GOT3 (cell line): Measurements from ENCODE around the gene PPARG.
"Not testable (repeated sequence)": the region's sequence is repeated elsewhere in the genome, so short reads cannot be mapped to it uniquely, and the experiment has no call there.

Source experiments
- DNase-seq: peaks from one replicate; lab custom pipeline; 2025; ENCODE audit warnings: mixed read lengths; lab: John Stamatoyannopoulos, UW

PPARG gene

DNA sequence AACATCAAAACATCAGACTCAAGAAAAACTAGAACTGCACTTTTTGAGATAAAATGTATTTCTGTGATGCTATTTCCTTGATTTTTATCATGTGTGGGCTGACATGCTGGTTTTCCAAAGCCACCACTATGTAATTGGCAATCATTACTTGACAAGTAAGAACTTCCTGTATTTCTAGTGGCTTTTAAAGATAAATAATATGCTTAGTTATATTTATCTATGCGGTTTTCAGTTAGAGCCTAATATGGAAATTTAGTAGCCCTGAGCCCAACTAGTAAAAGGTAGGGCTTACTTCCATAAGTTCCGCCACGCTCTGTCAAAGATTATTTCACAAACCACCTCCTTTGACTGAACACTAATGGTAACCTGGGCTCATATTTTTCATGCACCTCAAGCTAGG, 91.6 kb downstream of the PPARG start:
- DNase-seq: no peak

DNA sequence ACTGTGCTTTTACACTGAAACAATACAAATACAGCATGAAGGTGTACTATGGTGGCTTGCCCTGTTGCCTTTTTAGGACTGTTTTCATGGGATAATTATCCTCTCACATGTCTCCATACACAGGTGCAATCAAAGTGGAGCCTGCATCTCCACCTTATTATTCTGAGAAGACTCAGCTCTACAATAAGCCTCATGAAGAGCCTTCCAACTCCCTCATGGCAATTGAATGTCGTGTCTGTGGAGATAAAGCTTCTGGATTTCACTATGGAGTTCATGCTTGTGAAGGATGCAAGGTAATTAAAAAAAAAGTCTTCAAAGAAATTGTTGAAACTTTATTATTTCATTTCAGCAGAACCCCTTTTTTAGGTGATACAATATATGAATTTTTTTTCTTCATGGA, 92.3 kb downstream of the PPARG start:
- no peak for DNase-seq

DNA sequence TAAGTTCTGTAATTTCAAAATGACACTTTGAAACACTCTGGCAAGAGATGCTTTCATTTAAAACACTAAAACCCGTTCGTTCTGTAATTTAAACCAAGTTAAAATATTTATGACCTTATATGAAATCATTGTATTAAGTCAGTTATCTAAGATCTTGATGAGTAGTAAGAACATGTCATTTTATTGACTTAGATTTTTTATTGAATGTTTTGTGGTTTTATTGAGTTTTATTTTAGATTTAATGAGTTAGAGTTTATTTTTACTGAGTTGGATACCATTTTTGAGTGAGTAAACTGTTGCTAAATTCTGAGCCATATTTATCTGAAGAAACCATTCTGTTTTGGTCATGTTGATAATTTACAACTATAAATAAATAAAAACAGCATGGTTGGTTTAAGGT, 94.3 kb downstream of the PPARG start:
- DNase-seq: no peak

DNA sequence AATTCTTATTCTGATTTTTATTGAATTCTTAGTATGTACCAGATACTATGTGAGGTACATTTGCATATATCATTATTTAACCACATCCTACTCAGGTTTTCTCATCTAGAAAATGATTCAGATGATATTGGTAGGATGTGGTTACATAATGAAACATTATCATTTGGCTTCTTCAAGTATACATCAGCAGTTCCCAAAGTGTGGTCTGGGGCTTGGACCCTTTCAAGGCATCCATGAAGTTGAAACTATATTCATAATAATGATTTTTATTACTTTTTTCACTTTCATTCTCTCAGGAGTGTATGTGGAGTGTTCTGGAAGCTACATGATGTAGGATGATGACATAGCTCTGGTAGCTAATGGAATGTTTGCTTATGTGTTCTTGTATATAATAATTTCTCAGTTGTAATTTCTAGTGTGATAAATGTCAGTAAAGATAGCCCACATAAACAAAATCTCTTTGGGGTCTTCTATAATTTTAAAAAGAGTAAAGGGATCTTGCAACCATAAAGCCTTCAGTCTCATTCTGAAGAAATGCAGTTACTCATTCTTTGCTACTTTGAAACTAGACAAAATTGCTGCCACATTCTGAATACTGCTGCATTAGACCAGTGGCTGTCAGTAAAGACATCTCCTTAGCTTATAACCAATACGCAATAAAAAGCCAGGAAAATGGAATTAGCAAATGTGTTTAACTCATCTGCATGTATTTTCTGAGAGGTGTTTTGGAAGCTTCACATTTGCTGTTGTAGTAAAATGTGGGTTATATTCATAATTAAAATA, 95.8 kb downstream of the PPARG start:
- no peak for DNase-seq

DNA sequence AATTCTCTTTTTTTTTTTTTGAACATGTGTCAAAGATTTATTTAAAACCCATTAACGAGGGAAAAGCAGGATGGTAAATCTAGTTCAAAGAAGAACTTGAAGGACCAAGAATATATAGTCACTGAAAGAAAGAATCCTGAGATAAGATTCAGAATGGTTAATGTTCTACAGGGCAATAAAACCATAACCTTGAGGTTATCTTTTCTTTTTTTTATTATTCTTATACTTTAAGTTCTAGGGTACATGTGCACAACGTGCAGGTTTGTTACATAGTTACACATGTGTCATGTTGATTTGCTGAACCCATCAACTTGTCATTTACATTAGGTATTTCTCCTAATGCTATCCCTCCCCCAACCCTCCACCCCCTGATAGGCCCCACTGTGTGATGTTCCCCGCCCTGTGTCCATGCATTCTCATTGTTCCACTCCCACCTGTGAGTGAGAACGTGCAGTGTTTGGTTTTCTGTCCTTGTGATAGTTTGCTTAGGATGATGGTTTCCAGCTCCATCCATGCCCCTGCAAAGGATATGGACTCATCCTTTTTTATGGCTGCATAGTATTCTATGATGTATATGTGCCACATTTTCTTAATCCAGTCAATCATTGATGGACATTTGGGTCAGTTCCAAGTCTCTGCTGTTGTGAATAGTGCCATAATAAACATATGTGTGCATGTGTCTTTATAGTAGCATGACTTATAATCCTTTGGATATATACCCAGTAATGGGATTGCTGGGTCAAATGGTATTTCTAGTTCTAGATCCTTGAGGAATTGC, 97.8 kb downstream of the PPARG start:
- not testable (repeated sequence) for DNase-seq

DNA sequence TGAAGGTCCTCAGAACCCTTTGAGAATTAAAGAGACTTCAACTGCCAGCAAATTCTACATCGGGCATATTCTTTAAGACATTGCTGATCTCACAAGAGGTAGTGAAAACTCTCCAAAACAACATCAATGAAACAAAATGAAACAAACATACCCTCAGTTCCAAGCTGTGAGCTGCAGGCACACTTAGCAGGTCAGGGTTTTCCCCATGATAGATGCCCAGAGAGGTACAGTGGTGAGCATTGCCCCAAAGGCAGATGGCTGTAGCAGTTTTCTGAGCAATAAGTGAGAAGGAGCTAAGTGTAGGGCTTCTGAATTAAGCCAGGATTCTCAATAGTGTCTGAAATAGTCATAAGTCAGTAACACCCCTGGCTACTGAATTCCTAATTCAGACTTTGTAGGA, 99.3 kb downstream of the PPARG start:
- no peak for DNase-seq

DNA sequence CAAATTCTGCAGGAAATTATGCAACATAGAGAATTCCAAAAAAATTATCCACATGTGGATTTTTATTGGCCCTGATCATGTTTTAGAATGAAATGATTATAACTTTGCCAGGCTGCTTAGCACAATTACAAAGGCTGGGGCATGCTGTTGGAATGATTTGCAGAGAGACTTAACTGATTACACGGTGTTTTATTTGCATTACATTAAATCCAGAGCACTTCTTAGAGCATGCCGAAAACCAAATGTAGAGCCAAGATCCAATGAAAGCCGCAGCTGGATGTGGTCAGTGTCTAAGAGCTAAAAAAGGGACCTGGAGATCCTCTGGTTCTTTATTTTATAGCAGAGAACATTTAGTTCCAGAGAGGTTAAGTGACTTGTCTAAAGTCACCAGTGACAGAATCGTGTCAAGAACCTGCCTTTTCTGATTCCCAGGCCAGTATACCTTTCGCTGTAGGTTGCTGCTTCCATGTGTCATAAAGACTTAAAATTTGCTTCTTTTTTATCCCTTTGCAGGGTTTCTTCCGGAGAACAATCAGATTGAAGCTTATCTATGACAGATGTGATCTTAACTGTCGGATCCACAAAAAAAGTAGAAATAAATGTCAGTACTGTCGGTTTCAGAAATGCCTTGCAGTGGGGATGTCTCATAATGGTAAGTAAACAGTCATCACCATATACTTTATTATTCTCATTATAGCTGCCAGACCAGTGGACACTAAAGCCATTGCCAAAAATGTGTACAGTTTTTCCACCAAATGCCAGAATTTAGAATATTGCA, 103.4 kb downstream of the PPARG start:
- no peak for DNase-seq

DNA sequence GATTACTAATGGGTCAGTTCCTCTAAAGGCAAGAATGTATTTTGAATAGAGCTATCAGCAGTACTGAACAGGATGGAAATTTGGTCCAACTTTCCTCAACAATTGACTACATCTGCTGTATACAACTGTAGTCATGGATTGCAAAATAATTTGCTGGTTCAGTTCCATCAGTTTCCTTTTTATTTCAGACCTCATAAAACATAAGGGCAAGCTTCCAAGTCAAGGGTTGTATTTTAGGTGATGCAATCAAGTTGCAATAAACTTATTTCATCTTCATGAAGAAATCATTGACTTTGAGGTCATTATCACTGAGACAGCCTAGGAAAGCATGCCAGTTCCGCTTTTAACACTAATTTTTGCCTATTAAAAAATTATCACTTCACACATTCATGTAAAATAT, 105.0 kb downstream of the PPARG start:
- DNase-seq: no peak

DNA sequence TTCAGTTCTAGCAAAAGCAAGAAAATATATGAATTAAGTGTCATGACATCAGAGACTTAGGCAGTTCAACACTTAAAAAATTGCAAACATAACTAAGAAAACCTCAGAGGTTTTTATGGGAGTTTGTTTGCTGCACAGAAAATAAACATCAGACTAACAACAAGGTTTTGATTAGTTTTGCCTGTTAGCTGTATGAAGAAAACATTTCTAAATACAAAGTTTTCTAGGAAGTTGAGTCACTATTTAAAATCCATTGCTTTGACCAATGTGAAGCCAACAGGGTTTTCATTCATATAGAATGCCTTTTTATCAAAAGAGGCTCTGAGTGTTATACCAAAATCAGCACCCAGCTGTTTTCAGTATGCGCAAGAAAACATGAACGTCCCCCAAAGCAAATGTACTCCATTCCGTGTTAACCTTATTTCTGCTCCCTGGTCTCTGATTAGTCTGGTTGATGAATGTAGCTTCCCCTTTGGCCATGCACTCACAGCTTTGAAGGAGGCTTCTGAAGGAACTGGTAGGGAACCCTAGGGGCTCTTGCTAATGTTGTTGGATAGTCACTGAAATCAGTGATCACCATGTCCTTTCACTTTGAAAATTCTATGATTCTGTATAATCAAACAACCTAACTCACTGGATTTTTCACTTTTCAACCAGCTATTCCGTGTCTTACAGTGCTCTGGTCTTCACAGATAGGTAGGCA, 105.8 kb downstream of the PPARG start:
- no peak for DNase-seq

DNA sequence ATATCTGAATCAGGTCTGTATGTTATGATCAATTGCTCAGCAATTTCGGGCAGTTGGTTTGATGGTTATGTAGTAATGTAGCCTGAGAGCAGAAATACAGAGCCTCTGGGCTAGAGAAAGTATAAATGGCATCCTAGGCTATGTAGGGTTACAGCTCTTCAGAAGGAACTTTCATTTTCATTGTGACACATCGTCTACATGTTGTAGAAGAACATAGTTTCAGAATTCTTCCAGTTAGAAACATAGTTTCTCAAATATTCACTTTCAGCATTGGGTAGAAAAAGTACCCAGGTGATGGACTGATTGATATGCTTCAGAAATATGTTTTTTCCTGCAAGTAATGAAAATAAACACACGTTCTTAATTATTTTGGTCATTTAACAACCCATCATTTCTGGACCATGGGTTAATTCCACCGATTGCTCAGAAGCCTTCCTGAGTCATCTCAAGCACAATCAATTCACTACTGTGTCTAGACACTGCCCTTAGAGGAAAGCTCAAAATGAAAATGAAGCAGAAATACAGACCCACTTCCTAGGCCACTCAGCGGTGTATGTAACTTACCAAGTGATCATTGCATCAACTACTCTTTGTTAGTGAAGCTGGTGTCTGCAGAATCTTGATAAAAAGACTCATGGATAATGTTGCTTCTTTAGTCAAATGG, 106.6 kb downstream of the PPARG start:
- no peak for DNase-seq

DNA sequence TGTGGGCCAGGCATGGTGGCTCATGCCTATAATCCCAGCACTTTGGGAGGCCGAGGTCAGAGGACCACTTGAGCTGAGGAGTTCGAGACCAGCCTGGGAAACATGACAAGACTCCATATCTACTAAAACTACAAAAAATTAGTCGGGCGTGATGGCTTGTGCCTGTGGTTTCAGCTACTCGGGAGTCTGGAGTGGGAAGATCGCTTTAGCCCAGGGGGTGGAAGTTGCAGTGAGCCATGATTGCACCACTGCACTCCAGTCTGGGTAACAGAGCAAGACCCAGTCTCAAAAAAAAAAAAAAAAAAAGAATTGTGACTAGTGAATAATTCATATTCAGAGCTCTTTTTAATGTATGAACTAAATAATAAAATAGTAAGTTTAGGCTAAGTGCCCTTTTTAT, 107.6 kb downstream of the PPARG start:
- DNase-seq: no peak

DNA sequence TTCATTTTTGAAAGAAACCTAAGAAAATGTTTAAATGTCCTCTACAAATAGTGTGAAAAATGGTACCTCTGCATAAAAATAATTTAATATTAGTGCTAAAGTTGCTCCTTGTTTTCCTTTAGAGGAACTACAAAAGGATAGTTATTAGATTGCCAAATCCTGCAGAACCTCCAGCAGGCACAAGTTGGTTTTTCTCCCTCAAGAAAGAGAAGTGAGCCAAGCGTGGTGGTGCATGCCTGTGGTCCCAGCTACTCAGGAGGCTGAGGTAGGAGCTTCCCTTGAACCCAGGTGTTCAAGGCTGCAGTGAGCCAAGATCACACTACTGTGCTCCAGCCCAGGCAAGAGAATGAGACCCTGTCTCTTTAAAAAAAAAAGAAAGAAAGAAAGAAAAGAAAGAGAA, 110.4 kb downstream of the PPARG start:
- DNase-seq: no peak

DNA sequence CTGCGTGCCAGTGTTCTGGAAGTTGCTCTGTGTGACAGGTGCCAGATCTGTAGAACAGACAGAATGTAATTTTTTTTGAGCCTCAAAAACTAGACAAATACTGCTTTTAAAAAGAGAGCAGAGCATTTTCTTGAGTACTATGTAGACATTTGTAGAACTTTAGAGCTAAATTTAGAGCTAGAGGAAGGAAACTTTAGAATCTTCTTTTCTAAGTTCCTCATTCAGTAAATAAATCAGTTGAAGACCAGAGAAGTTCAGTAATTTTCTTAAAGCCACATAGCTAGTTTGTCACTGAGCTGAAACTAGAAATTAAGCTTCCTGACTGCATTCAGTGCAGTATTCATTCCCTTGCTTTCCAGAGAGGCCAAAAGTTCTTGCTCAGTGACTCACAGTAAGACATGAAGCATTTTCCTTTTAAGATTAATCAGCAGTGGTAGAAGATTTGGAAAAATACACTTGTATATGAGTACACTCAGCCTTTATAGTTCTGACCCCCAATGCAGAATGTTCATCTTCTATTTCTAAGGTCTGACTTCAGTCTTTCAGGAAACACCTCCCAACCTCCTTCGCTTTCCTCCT, 111.8 kb downstream of the PPARG start:
- no peak for DNase-seq

DNA sequence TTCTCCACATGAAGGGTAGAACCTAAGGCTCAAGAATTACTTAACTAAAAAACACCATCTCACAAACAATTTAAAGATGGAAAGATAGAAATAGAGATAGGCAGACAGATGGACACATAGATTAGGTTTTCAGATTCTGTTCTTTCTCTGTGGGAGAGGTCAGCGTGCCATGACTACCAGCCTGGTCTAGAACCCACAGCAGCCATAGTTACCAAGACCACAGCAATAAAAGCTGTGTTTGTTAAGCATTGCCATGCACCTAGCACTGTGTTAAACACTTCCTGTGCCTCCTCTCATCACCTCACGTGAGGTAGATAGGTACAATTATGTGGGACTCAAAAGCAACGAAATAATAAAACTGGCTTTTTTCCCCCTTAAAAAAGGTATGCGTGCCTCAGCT, 112.3 kb downstream of the PPARG start:
- no peak for DNase-seq

DNA sequence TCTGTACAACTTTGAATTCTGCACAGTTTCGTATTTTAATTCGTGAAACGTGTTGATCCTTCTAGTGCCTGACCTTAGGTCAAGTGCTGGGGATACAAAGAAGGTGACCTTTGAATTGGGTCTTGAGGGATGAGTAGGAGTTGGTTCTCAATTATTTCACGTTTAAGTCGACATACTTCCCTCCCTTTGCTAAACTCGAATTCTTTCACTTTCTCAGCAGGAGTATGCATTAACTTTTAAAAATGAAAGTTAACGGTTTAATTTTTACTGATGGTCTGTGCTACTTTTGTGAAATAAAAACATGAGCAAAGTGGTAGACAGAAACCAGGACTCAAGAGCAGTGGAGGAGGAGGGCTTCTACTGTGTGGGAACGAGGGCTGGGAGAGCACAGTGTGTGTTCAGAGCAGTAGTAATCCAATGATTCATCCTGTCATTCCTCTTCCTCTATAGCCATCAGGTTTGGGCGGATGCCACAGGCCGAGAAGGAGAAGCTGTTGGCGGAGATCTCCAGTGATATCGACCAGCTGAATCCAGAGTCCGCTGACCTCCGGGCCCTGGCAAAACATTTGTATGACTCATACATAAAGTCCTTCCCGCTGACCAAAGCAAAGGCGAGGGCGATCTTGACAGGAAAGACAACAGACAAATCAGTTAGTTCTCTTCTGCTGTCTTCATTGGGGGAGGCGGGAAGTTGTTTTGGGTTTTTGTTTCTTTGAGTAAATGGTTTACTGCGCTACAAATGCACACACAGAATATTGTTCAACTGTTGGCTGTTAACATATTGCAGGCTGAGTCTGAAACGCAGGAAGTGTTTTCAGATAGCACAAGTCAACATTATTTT, 116.8 kb downstream of the PPARG start:
- peak; percentile 37 for DNase-seq

DNA sequence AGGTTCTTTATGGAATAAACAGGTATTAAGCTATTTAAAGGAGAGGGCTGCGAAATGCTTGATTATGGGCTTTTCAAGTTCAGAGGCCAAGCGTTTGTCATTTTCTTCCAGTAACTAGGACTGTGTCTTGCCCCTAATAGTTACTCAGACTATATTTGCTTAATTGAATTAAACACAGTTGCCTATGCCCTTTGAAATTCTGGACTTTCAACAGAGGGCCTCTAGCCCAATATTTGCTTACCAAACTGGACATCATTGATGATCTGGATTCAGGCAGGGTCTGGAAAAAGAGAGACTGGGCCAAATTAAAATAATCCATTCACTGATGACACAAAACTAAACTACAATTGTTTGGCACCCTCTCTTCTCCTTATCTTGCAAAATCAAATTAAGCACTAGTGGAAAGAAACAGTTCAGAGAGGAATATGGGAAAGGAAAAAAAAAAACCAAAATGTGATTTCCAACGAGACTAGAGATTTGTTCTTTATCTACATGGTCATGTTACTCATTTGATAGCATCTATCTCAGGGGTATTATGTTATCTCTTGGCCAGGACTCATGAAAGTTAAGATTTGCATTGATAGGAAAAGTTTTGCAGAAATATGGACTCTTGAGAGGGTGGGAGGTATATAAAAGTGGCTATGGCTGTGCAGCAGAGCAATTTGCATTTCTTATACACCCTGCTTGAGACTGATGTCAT, 120.3 kb downstream of the PPARG start:
- no peak for DNase-seq

DNA sequence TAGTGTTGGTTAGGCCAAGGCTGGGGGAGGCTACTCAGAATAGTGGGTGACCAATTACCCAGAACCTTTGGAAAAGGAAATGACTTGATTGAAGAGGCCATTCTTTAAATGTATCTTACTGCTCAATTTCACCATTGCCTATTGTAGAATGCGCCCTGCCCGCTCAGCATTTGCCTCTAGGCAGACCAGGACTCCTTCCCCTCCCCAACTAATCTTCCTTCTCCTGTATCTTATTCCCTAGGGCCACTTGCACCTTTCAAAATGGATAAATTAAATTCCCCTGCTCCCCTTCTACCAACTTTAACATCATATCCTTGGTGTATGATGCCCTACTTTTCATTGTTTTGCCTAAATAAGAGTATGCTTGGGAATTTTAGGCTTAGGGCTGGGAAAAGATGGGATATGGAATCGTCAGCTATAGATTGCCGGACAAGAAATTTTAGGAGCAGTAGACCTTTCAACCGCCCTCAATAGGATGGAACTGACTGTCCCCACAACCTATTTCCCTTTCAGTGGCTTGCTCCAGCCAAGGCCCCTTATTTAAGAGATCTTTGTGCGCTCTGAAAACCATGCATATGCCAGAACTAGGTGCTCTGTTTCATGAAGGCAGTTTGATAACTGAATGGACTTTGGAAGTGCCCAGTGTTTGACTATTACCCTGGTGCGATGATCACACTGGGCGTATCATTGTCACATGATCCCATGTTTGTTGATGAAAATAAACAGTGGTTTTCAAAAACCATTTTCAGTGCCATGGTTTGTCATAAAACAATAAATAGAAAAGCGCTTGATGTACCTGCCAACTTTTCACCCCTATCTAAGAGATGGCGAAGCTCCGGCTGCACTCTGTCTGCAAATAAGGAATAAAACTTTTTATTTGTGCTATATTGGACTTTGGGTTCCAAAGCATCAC, 121.1 kb downstream of the PPARG start:
- no peak for DNase-seq

DNA sequence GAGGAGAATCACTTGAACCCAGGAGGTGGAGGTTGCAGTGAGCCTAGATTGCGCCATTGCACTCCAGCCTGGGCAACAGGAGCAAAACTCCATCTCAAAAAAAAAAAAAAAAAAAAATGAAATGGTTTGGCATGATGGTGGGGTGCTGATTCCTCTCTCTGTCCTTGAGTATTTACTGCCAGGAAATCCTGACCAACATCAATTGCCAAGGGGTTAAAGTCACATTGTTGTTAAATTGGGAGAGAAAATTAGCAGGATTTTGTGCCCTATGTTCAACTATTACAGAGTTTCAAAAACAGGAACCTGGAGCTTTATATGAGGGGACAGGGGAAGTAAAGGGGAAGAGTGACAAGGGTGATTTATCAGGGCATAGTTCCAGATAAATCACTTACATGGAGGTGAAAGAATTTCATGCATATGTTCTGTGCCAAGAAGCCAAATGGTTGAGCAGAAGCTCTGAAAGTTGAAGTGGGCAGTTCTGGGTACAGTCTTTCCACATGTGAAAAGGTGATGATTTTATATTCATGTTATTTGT, 124.9 kb downstream of the PPARG start:
- no peak for DNase-seq
